NCI-H526 treated with DMSO at 0.1 percent for 48 hours (cell line): Measurements from ENCODE around the gene CHGA.
A peak's percentile ranks its signal among the peaks of the same experiment; 100 is the strongest.

Source experiments
- DNase-seq: peaks from one replicate; lab custom pipeline; 2025; lab: John Stamatoyannopoulos, UW

The CHGA gene

GRCh38 chr14:92922883-92923743, at the start of gene CHGA:
CHGA (plus strand) TSS chr14:92923150; CDS start chr14:92923360, 210 bp downstream.
- peak; percentile 61 for DNase-seq

GRCh38 chr14:92874962-92875661, 47.8 kb upstream of the CHGA start:
- no peak for DNase-seq

- no peak for DNase-seq
Measured at GRCh38 chr14:92877757-92878431, 45.1 kb upstream of the CHGA start.

GRCh38 chr14:92880351-92880750, 42.6 kb upstream of the CHGA start:
- no peak for DNase-seq

GRCh38 chr14:92880851-92881250, 42.1 kb upstream of the CHGA start:
- DNase-seq: peak; percentile 21

- DNase-seq: no peak
Measured at GRCh38 chr14:92883066-92883465, 39.9 kb upstream of the CHGA start.

- no peak for DNase-seq
Measured at GRCh38 chr14:92884410-92884809, 38.5 kb upstream of the CHGA start.

- no peak for DNase-seq
Measured at GRCh38 chr14:92885279-92886061, 37.5 kb upstream of the CHGA start.

GRCh38 chr14:92886337-92886736, 36.6 kb upstream of the CHGA start:
- DNase-seq: no peak

- no peak for DNase-seq
Measured at GRCh38 chr14:92887157-92887556, 35.8 kb upstream of the CHGA start.

GRCh38 chr14:92888896-92889295, 34.1 kb upstream of the CHGA start:
- DNase-seq: no peak

GRCh38 chr14:92890830-92891588, 31.9 kb upstream of the CHGA start:
- DNase-seq: no peak

- DNase-seq: no peak
Measured at GRCh38 chr14:92892589-92892988, 30.4 kb upstream of the CHGA start.

- no peak for DNase-seq
Measured at GRCh38 chr14:92895352-92895878, 27.5 kb upstream of the CHGA start.

- DNase-seq: no peak
Measured at GRCh38 chr14:92897922-92898565, 24.9 kb upstream of the CHGA start.

- no peak for DNase-seq
Measured at GRCh38 chr14:92898566-92899131, 24.3 kb upstream of the CHGA start.

GRCh38 chr14:92900660-92901059, 22.3 kb upstream of the CHGA start:
- no peak for DNase-seq

GRCh38 chr14:92902191-92902590, 20.8 kb upstream of the CHGA start:
- DNase-seq: no peak

GRCh38 chr14:92902726-92903125, 20.2 kb upstream of the CHGA start:
- no peak for DNase-seq

GRCh38 chr14:92903359-92903758, 19.6 kb upstream of the CHGA start:
- DNase-seq: no peak
